Measurements from ENCODE around the gene CLCN3. TPM values are rescaled to one million over a fixed set of nuclear protein-coding genes. Genes with fewer than 3 reads are reported as not detected.

CLCN3 gene
- total and polyA plus RNA-seq, 12 donors = 13.1 to 94.9 (median 62.9) TPM

- ATAC-seq (no peak), DNase-seq (no peak)
- intact Hi-C loops (cut with DNase I) = no loop called here
- H3K36me3 ChIP-seq = peaks cover 0 to 90% (median 15%) of the 10 kb centered on the region in 9 donors
- 86 to 87% methylated on average over 2 of the region's 2 CpGs for WGBS, 2 donors
- H3K4me1 ChIP-seq = no peaks in the 10 kb centered on the region
- H3K9me3 ChIP-seq = no peaks in the 10 kb centered on the region
- no peaks in the 10 kb centered on the region for H3K27me3 ChIP-seq
- no peak overlapping the region for H3K27ac ChIP-seq
- H3K4me3 ChIP-seq = no peak overlapping the region
- no peak for TF ChIP-seq CTCF (IDR thresholded peaks at IDR 0.05)
These were observed 38.2 kb upstream of the CLCN3 start for GRCh38 chr4:169582203-169582602.

GRCh38 chr4:169582706-169583105 is 37.7 kb upstream of the CLCN3 start:
- H3K9me3 ChIP-seq = no peaks in the 10 kb centered on the region
- DNase-seq (no peak), ATAC-seq (no peak)
- H3K4me1 ChIP-seq = no peaks in the 10 kb centered on the region
- no peak overlapping the region for H3K4me3 ChIP-seq
- intact Hi-C loops (cut with DNase I) = no loop called here
- H3K27ac ChIP-seq = no peak overlapping the region
- H3K27me3 ChIP-seq = no peaks in the 10 kb centered on the region
- TF ChIP-seq CTCF (IDR thresholded peaks at IDR 0.05) = no peak
- 95 to 97% methylated on average over 3 of the region's 3 CpGs for WGBS, 2 donors
- peaks cover 0 to 90% (median 15%) of the 10 kb centered on the region in 9 donors for H3K36me3 ChIP-seq

- Histone ChIP-seq H3K27me3 (no peaks in the 10 kb centered on the region), H3K4me3 (no peak overlapping the region), H3K27ac (no peak overlapping the region), H3K36me3 (peaks cover 0 to 95% (median 15%) of the 10 kb centered on the region in 9 donors), H3K9me3 (no peaks in the 10 kb centered on the region), H3K4me1 (no peaks in the 10 kb centered on the region)
- ATAC-seq = no peak
- intact Hi-C loops (cut with DNase I) = no loop called here
- TF ChIP-seq CTCF (IDR thresholded peaks at IDR 0.05) = no peak
- WGBS, 2 donors = 37 to 62% methylated on average over 2 of the region's 2 CpGs
- no peak for DNase-seq
These were observed 36.8 kb upstream of the CLCN3 start for GRCh38 chr4:169583563-169583962.

GRCh38 chr4:169593050-169593560 is 27.3 kb upstream of the CLCN3 start:
- intact Hi-C loops (cut with DNase I) = no loop called here
- WGBS, 2 donors = 100% methylated on average over 1 of the region's 1 CpG

More at GRCh38 chr4:169593050-169593560, 27.3 kb upstream of the CLCN3 start:
- H3K27ac ChIP-seq = no peak overlapping the region
- H3K9me3 ChIP-seq = no peaks in the 10 kb centered on the region
- TF ChIP-seq CTCF (IDR thresholded peaks at IDR 0.05) = no peak
- no peak overlapping the region for H3K4me3 ChIP-seq
- ATAC-seq = no peak
- H3K4me1 ChIP-seq = peaks cover 0 to 14% (median 9%) of the 10 kb centered on the region in 9 donors
- DNase-seq = no peak
- no peaks in the 10 kb centered on the region for H3K27me3 ChIP-seq
- H3K36me3 ChIP-seq = peaks cover 0 to 72% (median 14%) of the 10 kb centered on the region in 9 donors

Data from heart right ventricle (tissue), 16 donors.